Caco-2 (cell line): ENCODE results near the gene TULP3. TPM values are rescaled to one million over a fixed set of nuclear protein-coding genes. Genes with fewer than 3 reads are reported as not detected.

ENCODE experiments used
- BruUV-seq: library from RNA; stranded (reverse); fragments of 400-500 nt; replicated peaks from 2 replicates; lab custom pipeline; 2021; lab: Mats Ljungman, UMichigan
- CTCF ChIA-PET: fragments of 300-600 bp; sonication (Branson Sonifier 250); formaldehyde crosslinking; loops from one replicate; lab custom pipeline; 2022; ENCODE audit warnings: antibody characterized with exemption; lab: Charles Lee
- POLR2A ChIA-PET: fragments of 300-600 bp; sonication (Branson Sonifier 250); formaldehyde crosslinking; loops from one replicate; lab custom pipeline; 2022; ENCODE audit warnings: antibody characterized with exemption; lab: Charles Lee
- DNase-seq, 2 experiments: peaks; one replicate each; pipeline versions ENCODE4 v3.0.0 to v3.0.0-alpha.2; 2020 to 2022
- H3K27me3 ChIP-seq: replicated peaks from 2 replicates; pipeline ENCODE4 v1.6.0; 2011; ENCODE audit warnings: low read length; ENCODE audit not compliant: control insufficient read depth, insufficient read depth
- H3K36me3 ChIP-seq: 2 replicates; pipeline ENCODE4 v1.5.1; 2011; ENCODE audit warnings: low read length; ENCODE audit not compliant: control insufficient read depth, insufficient read depth
- H3K4me1 ChIP-seq: fragments of 250-450 bp; sonication (Bioruptor Pico); 2 replicates; pipeline ENCODE4 v1.5.1; 2020; ENCODE audit warnings: mild to moderate bottlenecking
- H3K4me3 ChIP-seq: 2 replicates; pipeline ENCODE4 v1.5.1; 2011; ENCODE audit warnings: low read depth, mild to moderate bottlenecking, control low read depth, low read length
- H3K9me3 ChIP-seq: fragments of 250-450 bp; sonication (Bioruptor Pico); 2 replicates; pipeline ENCODE4 v1.5.1; 2020; ENCODE audit warnings: mild to moderate bottlenecking, moderate library complexity
- H3K27ac Mint-ChIP-seq: one replicate; pipeline ENCODE4 v1.8.0; 2022; ENCODE audit warnings: mixed read lengths; ENCODE audit not compliant: unreplicated experiment
- H3K27me3 Mint-ChIP-seq: one replicate; pipeline ENCODE4 v1.8.0; 2022; ENCODE audit warnings: mixed read lengths; ENCODE audit not compliant: insufficient read depth, unreplicated experiment
- H3K36me3 Mint-ChIP-seq: one replicate; pipeline ENCODE4 v1.8.0; 2022; ENCODE audit warnings: mild to moderate bottlenecking, mixed read lengths; ENCODE audit not compliant: insufficient read depth, unreplicated experiment
- H3K4me1 Mint-ChIP-seq: one replicate; pipeline ENCODE4 v1.8.0; 2022; ENCODE audit warnings: low read depth, mixed read lengths; ENCODE audit not compliant: unreplicated experiment
- H3K4me3 Mint-ChIP-seq: one replicate; pipeline ENCODE4 v1.8.0; 2022; ENCODE audit warnings: mild to moderate bottlenecking, moderate library complexity, mixed read lengths; ENCODE audit not compliant: unreplicated experiment
- H3K9me3 Mint-ChIP-seq: one replicate; pipeline ENCODE4 v1.8.0; 2022; ENCODE audit warnings: mixed read lengths; ENCODE audit not compliant: unreplicated experiment
- intact Hi-C: fragments of 100-400 bp; cut with micrococcal nuclease; formaldehyde crosslinking; loops from one replicate; pipeline ENCODE4 v1.10.0; 2022; ENCODE audit not compliant: unreplicated experiment
- total RNA-seq: library from RNA; stranded (reverse); gene quantifications from 2 replicates; pipeline ENCODE4 v1.2.3, GENCODE V29; 2022
- TF ChIP-seq, protein P1 (sequence below), 2 experiments: fragments of 200-600 bp in 1 of 2; IDR thresholded peaks; 1 replicate in 1 of 2; 2 replicates in 1 of 2; pipeline versions ENCODE4 v1.5.1 to v1.8.0; 2011 to 2022; ENCODE audit warnings: antibody characterized with exemption in 1 of 2, control low read depth in 1 of 2, inconsistent platforms in 1 of 2, low read depth in 1 of 2, low read length in 1 of 2, mild to moderate bottlenecking in 1 of 2, moderate library complexity in 1 of 2; ENCODE audit not compliant: insufficient read depth in 1 of 2, severe bottlenecking in 1 of 2, unreplicated experiment in 1 of 2

Gene TULP3
- total RNA-seq, 1 experiment from 2014 or later: 31.0 TPM

DNA sequence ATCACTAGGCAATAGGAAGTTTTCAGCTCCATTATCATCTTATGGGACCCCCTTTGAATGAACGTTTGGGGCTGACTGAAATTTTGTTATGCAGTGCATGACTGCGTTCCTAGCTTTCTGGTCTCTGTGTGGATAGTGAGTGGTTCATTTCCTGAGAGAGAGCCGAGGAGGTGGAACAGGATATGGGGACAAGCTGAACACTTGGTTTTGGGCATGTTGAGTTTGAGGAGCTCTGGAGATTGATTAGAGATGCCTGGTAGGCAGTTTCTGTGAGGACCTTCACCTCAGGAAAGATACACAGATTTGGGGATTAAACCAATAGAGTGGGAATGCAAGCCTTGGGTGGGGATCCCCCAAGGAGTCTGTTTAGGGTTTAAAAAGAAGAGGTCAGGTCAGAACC is 96.2 kb downstream of the TULP3 start:
- H3K27me3 Mint-ChIP-seq: no peaks in the 10 kb centered on the region
- Histone ChIP-seq H3K4me3 (no peak overlapping the region), H3K4me1 (no peaks in the 10 kb centered on the region), H3K9me3 (peaks cover 14% of the 10 kb centered on the region), H3K27me3 (no peaks in the 10 kb centered on the region), H3K36me3 (no peaks in the 10 kb centered on the region)
- intact Hi-C loops: no loop called here
- no peak overlapping the region for H3K4me3 Mint-ChIP-seq
- no peak overlapping the region for H3K27ac Mint-ChIP-seq
- TF ChIP-seq, protein P1, sequence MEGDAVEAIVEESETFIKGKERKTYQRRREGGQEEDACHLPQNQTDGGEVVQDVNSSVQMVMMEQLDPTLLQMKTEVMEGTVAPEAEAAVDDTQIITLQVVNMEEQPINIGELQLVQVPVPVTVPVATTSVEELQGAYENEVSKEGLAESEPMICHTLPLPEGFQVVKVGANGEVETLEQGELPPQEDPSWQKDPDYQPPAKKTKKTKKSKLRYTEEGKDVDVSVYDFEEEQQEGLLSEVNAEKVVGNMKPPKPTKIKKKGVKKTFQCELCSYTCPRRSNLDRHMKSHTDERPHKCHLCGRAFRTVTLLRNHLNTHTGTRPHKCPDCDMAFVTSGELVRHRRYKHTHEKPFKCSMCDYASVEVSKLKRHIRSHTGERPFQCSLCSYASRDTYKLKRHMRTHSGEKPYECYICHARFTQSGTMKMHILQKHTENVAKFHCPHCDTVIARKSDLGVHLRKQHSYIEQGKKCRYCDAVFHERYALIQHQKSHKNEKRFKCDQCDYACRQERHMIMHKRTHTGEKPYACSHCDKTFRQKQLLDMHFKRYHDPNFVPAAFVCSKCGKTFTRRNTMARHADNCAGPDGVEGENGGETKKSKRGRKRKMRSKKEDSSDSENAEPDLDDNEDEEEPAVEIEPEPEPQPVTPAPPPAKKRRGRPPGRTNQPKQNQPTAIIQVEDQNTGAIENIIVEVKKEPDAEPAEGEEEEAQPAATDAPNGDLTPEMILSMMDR (IDR thresholded peaks at IDR 0.05; ENCODE audit: insufficient read depth in 1 of 2, low read depth in 1 of 2, low read length in 1 of 2, severe bottlenecking in 1 of 2, unreplicated experiment in 1 of 2): no peak
- peaks cover 21% of the 10 kb centered on the region for H3K9me3 Mint-ChIP-seq
- ChIA-PET CTCF (no interaction called here), POLR2A (no interaction called here)
- DNase-seq: no peak
- peaks cover 47% of the 10 kb centered on the region for H3K36me3 Mint-ChIP-seq
- no TSS peak for BruUV-seq
- H3K4me1 Mint-ChIP-seq: peaks cover 11% of the 10 kb centered on the region

- H3K9me3 ChIP-seq: peaks cover 14% of the 10 kb centered on the region
- peaks cover 21% of the 10 kb centered on the region for H3K9me3 Mint-ChIP-seq
- no peaks in the 10 kb centered on the region for H3K4me1 ChIP-seq
- H3K36me3 ChIP-seq: no peaks in the 10 kb centered on the region
- DNase-seq: no peak
- H3K36me3 Mint-ChIP-seq: peaks cover 46% of the 10 kb centered on the region
- no peak overlapping the region for H3K4me3 ChIP-seq
- no peak overlapping the region for H3K27ac Mint-ChIP-seq
- H3K4me3 Mint-ChIP-seq: no peak overlapping the region
- H3K4me1 Mint-ChIP-seq: peaks cover 11% of the 10 kb centered on the region
- H3K27me3 Mint-ChIP-seq: no peaks in the 10 kb centered on the region
- intact Hi-C loops: no loop called here
- CTCF ChIA-PET: no interaction called here
- H3K27me3 ChIP-seq: no peaks in the 10 kb centered on the region
- POLR2A ChIA-PET: interaction anchor here (0.5 kb wide), 1 partner anchor 114 kb away, joined by 5 read pairs; no protein-coding TSS in a partner anchor
- TF ChIP-seq, protein P1 (IDR thresholded peaks at IDR 0.05; ENCODE audit: insufficient read depth in 1 of 2, low read depth in 1 of 2, low read length in 1 of 2, severe bottlenecking in 1 of 2, unreplicated experiment in 1 of 2): no peak
- BruUV-seq: no TSS peak
These were observed 97.8 kb downstream of the TULP3 start for GRCh38 chr12:2988494-2988893.

Other genes with a start within 250 kb of the TULP3 start
- 118 and 136 TPM in 2 replicates for gene FKBP4, start 95.9 kb upstream of the TULP3 start, total RNA-seq
- 52.6 and 58.5 TPM in 2 replicates for gene ITFG2, start 78.2 kb upstream of the TULP3 start, total RNA-seq
- not detected in 2 replicates for gene NRIP2, start 55.9 kb upstream of the TULP3 start, total RNA-seq
- gene TEX52, start 33.9 kb upstream of the TULP3 start, total RNA-seq: 0.34 TPM in 1 of 2 replicates, not detected in the other
- gene FOXM1, start 13.7 kb upstream of the TULP3 start, total RNA-seq: 217 and 222 TPM in 2 replicates
- 99.1 and 99.8 TPM in 2 replicates for gene RHNO1, start 13.7 kb upstream of the TULP3 start, total RNA-seq
- gene TEAD4, start 68.5 kb downstream of the TULP3 start, total RNA-seq: 96.2 and 97.8 TPM in 2 replicates
- 45.5 and 49.1 TPM in 2 replicates for gene TSPAN9, start 186.5 kb downstream of the TULP3 start, total RNA-seq